Neural cell (in vitro differentiated cells): ENCODE measurements around the gene SLC12A1. TPM values are rescaled to one million over a fixed set of nuclear protein-coding genes. Genes with fewer than 3 reads are reported as not detected.

Source experiments
- H2AFZ ChIP-seq: fragments of 200-600, 300-800 bp; sonication (generic), shearing (Covaris generic); 2 replicates; pipeline ENCODE4 v1.6.0; 2014; ENCODE audit warnings: low read depth, mild to moderate bottlenecking, antibody characterized with exemption, low read length, moderate library complexity
- H3F3A ChIP-seq: fragments of 200-600 bp; shearing (Covaris generic); 2 replicates; pipeline ENCODE4 v1.6.1; 2016; ENCODE audit warnings: mild to moderate bottlenecking, moderate library complexity, mixed read lengths, antibody characterized with exemption, low read length; ENCODE audit not compliant: insufficient read depth, poor library complexity, severe bottlenecking
- H3K27ac ChIP-seq: fragments of 200-600, 300-800 bp; sonication (generic), shearing (Covaris generic); 2 replicates; pipeline ENCODE4 v1.5.1; 2014; ENCODE audit warnings: mild to moderate bottlenecking, low read length, moderate library complexity
- H3K27me3 ChIP-seq: fragments of 300-800, 200-600 bp; sonication (generic), shearing (Covaris generic); 2 replicates; pipeline ENCODE4 v1.6.0; 2014; ENCODE audit warnings: mild to moderate bottlenecking, low read depth, low read length, moderate library complexity; ENCODE audit not compliant: insufficient read depth
- H3K36me3 ChIP-seq: fragments of 300-800, 200-600 bp; sonication (generic), shearing (Covaris generic); 2 replicates; pipeline ENCODE4 v1.5.1; 2014; ENCODE audit warnings: mild to moderate bottlenecking, antibody characterized with exemption, low read length, moderate library complexity; ENCODE audit not compliant: insufficient read depth
- H3K4me2 ChIP-seq: fragments of 300-800, 200-600 bp; sonication (generic), shearing (Covaris generic); 2 replicates; pipeline ENCODE4 v1.6.0; 2014; ENCODE audit warnings: mild to moderate bottlenecking, low read length
- H3K4me3 ChIP-seq: fragments of 300-800, 200-600 bp; sonication (generic), shearing (Covaris generic); 2 replicates; pipeline ENCODE4 v1.5.1; 2014; ENCODE audit warnings: mild to moderate bottlenecking, low read length, moderate library complexity
- H3K79me2 ChIP-seq: fragments of 200-600 bp; shearing (Covaris generic); replicated peaks from 2 replicates; pipeline ENCODE4 v1.6.0; 2014; ENCODE audit warnings: mild to moderate bottlenecking, low read length, moderate library complexity; ENCODE audit not compliant: insufficient read depth
- H3K9ac ChIP-seq: fragments of 300-800, 200-600 bp; sonication (generic), shearing (Covaris generic); 2 replicates; pipeline ENCODE4 v1.6.1; 2016; ENCODE audit warnings: mild to moderate bottlenecking, low read length, mixed read lengths
- H3K9me2 ChIP-seq: fragments of 200-600 bp; shearing (Covaris generic); 2 replicates; pipeline ENCODE4 v1.6.1; 2016; ENCODE audit warnings: mild to moderate bottlenecking, low read length, mixed read lengths; ENCODE audit not compliant: insufficient read depth
- H3K9me3 ChIP-seq: fragments of 200-600, 300-800 bp; sonication (generic), shearing (Covaris generic); 2 replicates; pipeline ENCODE4 v1.6.1; 2016; ENCODE audit warnings: mild to moderate bottlenecking, mixed run types, low read length, moderate library complexity, mixed read lengths
- H4K20me1 ChIP-seq: fragments of 200-600 bp; shearing (Covaris generic); 2 replicates; pipeline ENCODE4 v1.6.1; 2016; ENCODE audit warnings: mild to moderate bottlenecking, mixed run types; ENCODE audit not compliant: insufficient read depth
- EP300 ChIP-seq: fragments of 450-650 bp; conservative IDR thresholded peaks from 2 replicates; pipeline ENCODE4 v1.6.1; 2014; ENCODE audit warnings: antibody characterized with exemption, mild to moderate bottlenecking, moderate library complexity; ENCODE audit not compliant: poor library complexity, severe bottlenecking
- EZH2 ChIP-seq: fragments of 200-600, 300-800 bp; shearing (Covaris generic), sonication (generic); IDR thresholded peaks from 2 replicates; pipeline ENCODE4 v1.6.1; 2014; ENCODE audit warnings: antibody characterized with exemption, low read length, borderline replicate concordance, mild to moderate bottlenecking; ENCODE audit not compliant: insufficient read depth, poor library complexity, severe bottlenecking
- MXI1 ChIP-seq: fragments of 450-650 bp; conservative IDR thresholded peaks from 2 replicates; pipeline ENCODE4 v1.6.1; 2014; ENCODE audit warnings: antibody characterized with exemption, mild to moderate bottlenecking; ENCODE audit not compliant: poor library complexity, severe bottlenecking
- POLR2AphosphoS5 ChIP-seq: IDR thresholded peaks from 2 replicates; pipeline ENCODE4 v1.6.1; 2012
- RAD21 ChIP-seq: fragments of 450-650 bp; conservative IDR thresholded peaks from 2 replicates; pipeline ENCODE4 v1.6.1; 2014; ENCODE audit warnings: antibody characterized with exemption, mild to moderate bottlenecking, moderate library complexity
- SMC3 ChIP-seq: fragments of 450-650 bp; conservative IDR thresholded peaks from 2 replicates; pipeline ENCODE4 v1.6.1; 2014; ENCODE audit warnings: antibody characterized with exemption, mild to moderate bottlenecking, moderate library complexity; ENCODE audit not compliant: poor library complexity
- TAF1 ChIP-seq: IDR thresholded peaks from 2 replicates; pipeline ENCODE4 v1.6.1; 2012; ENCODE audit warnings: low read depth
- polyA plus RNA-seq: library from polyadenylated mRNA; depleted of rRNA; stranded (reverse); fragments of >200 nt; gene quantifications from 2 replicates; pipeline ENCODE4 v1.2.3, GENCODE V29; 2014
- TF ChIP-seq, protein P1 (sequence below): IDR thresholded peaks from 2 replicates; pipeline ENCODE4 v1.6.1; 2012; ENCODE audit warnings: borderline replicate concordance
- TF ChIP-seq, protein P2 (sequence below): fragments of 450-650 bp; IDR thresholded peaks from 2 replicates; pipeline ENCODE4 v1.5.1; 2014; ENCODE audit warnings: antibody characterized with exemption, mild to moderate bottlenecking, moderate library complexity; ENCODE audit not compliant: poor library complexity, severe bottlenecking

Gene SLC12A1
- polyA plus RNA-seq, 1 donor from 2014 or later, result 0.67 TPM

DNA sequence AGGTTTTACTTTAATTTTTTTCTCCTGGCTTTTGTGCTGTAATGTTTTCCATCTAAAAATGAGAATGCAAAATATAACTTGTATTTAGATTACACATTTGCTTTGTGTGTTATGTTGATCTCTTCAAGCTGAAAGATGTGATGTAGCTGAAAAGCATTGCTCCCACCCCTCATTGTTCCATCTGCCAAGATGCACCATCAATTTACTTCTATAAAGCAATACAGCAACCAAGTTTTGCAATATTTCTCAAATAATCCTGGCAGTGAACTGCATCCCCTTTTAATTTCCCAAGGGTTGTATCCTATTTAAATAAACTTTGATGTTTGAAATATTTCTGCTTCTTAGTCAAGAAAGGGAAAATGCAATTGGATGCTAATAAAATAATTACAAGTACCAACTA lies 72.6 kb downstream of the SLC12A1 start:
- H3K36me3 ChIP-seq, result no peaks in the 10 kb centered on the region
- H3K4me3 ChIP-seq, result no peak overlapping the region
- no peaks in the 10 kb centered on the region for H3K27me3 ChIP-seq
- no peaks in the 10 kb centered on the region for H3K9me2 ChIP-seq
- H3K27ac ChIP-seq, result no peak overlapping the region
- H2AFZ ChIP-seq, result no peak overlapping the region
- H4K20me1 ChIP-seq, result no peaks in the 10 kb centered on the region
- H3K79me2 ChIP-seq, result no peaks in the 10 kb centered on the region
- no peak overlapping the region for H3K9ac ChIP-seq
- TF ChIP-seq RAD21, result no peak
- TF ChIP-seq EZH2, result no peak
- TF ChIP-seq, protein P1, sequence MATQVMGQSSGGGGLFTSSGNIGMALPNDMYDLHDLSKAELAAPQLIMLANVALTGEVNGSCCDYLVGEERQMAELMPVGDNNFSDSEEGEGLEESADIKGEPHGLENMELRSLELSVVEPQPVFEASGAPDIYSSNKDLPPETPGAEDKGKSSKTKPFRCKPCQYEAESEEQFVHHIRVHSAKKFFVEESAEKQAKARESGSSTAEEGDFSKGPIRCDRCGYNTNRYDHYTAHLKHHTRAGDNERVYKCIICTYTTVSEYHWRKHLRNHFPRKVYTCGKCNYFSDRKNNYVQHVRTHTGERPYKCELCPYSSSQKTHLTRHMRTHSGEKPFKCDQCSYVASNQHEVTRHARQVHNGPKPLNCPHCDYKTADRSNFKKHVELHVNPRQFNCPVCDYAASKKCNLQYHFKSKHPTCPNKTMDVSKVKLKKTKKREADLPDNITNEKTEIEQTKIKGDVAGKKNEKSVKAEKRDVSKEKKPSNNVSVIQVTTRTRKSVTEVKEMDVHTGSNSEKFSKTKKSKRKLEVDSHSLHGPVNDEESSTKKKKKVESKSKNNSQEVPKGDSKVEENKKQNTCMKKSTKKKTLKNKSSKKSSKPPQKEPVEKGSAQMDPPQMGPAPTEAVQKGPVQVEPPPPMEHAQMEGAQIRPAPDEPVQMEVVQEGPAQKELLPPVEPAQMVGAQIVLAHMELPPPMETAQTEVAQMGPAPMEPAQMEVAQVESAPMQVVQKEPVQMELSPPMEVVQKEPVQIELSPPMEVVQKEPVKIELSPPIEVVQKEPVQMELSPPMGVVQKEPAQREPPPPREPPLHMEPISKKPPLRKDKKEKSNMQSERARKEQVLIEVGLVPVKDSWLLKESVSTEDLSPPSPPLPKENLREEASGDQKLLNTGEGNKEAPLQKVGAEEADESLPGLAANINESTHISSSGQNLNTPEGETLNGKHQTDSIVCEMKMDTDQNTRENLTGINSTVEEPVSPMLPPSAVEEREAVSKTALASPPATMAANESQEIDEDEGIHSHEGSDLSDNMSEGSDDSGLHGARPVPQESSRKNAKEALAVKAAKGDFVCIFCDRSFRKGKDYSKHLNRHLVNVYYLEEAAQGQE, result no peak
- no peak for TF ChIP-seq SMC3
- no peak overlapping the region for H3K4me2 ChIP-seq
- no peaks in the 10 kb centered on the region for H3F3A ChIP-seq
- H3K9me3 ChIP-seq, result no peaks in the 10 kb centered on the region

DNA sequence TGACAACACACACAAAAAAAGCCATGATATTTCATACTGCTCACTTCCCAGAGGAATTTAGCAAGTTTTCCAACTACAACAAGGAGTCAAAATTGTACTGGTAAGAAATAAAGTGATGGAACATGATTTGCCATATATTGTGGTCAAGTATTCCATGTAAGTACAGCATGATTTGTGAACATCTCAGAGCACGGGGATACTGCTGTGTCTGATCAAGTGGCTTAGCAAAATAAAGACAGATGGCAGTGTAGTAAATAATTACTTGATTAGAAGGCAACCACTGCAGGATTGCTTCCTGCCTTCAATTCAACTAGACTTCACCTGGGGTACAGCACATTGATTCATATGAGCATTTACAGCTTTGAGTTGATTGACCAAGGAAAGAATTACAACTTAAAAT lies 73.5 kb downstream of the SLC12A1 start:
- no peak overlapping the region for H3K27ac ChIP-seq
- no peaks in the 10 kb centered on the region for H4K20me1 ChIP-seq
- no peaks in the 10 kb centered on the region for H3K9me2 ChIP-seq
- H3K79me2 ChIP-seq, result no peaks in the 10 kb centered on the region
- no peaks in the 10 kb centered on the region for H3K27me3 ChIP-seq
- H2AFZ ChIP-seq, result no peak overlapping the region
- H3K36me3 ChIP-seq, result no peaks in the 10 kb centered on the region
- no peak overlapping the region for H3K4me3 ChIP-seq
- no peaks in the 10 kb centered on the region for H3K9me3 ChIP-seq
- TF ChIP-seq EP300, result no peak
- TF ChIP-seq TAF1, result no peak
- TF ChIP-seq RAD21, result no peak
- no peak for TF ChIP-seq EZH2
- TF ChIP-seq, protein P1, result no peak
- no peak overlapping the region for H3K4me2 ChIP-seq
- H3K9ac ChIP-seq, result no peak overlapping the region
- H3F3A ChIP-seq, result no peaks in the 10 kb centered on the region

DNA sequence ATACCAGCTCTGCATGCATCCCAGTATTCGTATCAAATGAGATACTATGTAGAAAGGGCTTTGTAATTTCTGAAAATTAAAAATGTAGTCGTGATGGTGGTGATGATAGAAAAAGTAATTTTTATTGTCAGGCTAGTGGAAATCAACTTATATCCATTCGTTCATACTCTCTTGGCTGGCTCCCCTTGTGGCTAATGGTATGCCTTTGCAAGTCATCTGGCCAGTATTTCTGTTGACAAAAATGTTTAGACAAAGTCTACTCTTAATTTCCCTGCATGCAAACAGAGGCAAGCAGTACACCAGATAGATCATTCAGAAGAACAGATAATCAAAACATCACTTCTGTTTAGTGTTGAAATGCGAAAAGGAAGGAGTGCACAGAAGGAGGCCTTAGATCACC lies 75.6 kb downstream of the SLC12A1 start:
- H3K4me3 ChIP-seq, result no peak overlapping the region
- TF ChIP-seq POLR2AphosphoS5, result no peak
- no peak for TF ChIP-seq EP300
- TF ChIP-seq, protein P1, result no peak
- no peak for TF ChIP-seq TAF1
- TF ChIP-seq RAD21, result no peak
- no peak for TF ChIP-seq SMC3
- no peak for TF ChIP-seq EZH2
- TF ChIP-seq, protein P2, sequence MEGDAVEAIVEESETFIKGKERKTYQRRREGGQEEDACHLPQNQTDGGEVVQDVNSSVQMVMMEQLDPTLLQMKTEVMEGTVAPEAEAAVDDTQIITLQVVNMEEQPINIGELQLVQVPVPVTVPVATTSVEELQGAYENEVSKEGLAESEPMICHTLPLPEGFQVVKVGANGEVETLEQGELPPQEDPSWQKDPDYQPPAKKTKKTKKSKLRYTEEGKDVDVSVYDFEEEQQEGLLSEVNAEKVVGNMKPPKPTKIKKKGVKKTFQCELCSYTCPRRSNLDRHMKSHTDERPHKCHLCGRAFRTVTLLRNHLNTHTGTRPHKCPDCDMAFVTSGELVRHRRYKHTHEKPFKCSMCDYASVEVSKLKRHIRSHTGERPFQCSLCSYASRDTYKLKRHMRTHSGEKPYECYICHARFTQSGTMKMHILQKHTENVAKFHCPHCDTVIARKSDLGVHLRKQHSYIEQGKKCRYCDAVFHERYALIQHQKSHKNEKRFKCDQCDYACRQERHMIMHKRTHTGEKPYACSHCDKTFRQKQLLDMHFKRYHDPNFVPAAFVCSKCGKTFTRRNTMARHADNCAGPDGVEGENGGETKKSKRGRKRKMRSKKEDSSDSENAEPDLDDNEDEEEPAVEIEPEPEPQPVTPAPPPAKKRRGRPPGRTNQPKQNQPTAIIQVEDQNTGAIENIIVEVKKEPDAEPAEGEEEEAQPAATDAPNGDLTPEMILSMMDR, result no peak
- no peak for TF ChIP-seq MXI1
- no peaks in the 10 kb centered on the region for H4K20me1 ChIP-seq
- no peak overlapping the region for H2AFZ ChIP-seq
- H3K27me3 ChIP-seq, result no peaks in the 10 kb centered on the region
- H3K36me3 ChIP-seq, result no peaks in the 10 kb centered on the region
- no peak overlapping the region for H3K9ac ChIP-seq
- H3K9me2 ChIP-seq, result no peaks in the 10 kb centered on the region
- no peak overlapping the region for H3K4me2 ChIP-seq
- H3K79me2 ChIP-seq, result no peaks in the 10 kb centered on the region
- H3K9me3 ChIP-seq, result no peaks in the 10 kb centered on the region
- H3F3A ChIP-seq, result no peaks in the 10 kb centered on the region
- H3K27ac ChIP-seq, result no peak overlapping the region
